ENCODE measurements around the gene ISOC1.

ISOC1 gene

GRCh38 chr5:129074903-129075302, 19.6 kb upstream of the ISOC1 start:
- DNase-seq (ENCODE audit: low read depth in 1 of 2, low spot score in 1 of 2): no peak
- TF ChIP-seq JUND (IDR thresholded peaks at IDR 0.05; ENCODE audit: low read depth): no peak
- in situ Hi-C loops (cut with HindIII; ENCODE audit: low pct_unique_long_range_greater_than_20kb, low sequenced_read_pairs): no loop called here

GRCh38 chr5:129077433-129078075, 17.0 kb upstream of the ISOC1 start:
- no peak for DNase-seq (ENCODE audit: low read depth in 1 of 2, low spot score in 1 of 2)
- no peak for TF ChIP-seq JUND (IDR thresholded peaks at IDR 0.05; ENCODE audit: low read depth)
- in situ Hi-C loops (cut with HindIII; ENCODE audit: low pct_unique_long_range_greater_than_20kb, low sequenced_read_pairs): no loop called here

GRCh38 chr5:129078247-129078646, 16.3 kb upstream of the ISOC1 start:
- TF ChIP-seq JUND (IDR thresholded peaks at IDR 0.05; ENCODE audit: low read depth): no peak
- DNase-seq (ENCODE audit: low read depth in 1 of 2, low spot score in 1 of 2): no peak
- in situ Hi-C loops (cut with HindIII; ENCODE audit: low pct_unique_long_range_greater_than_20kb, low sequenced_read_pairs): no loop called here

- in situ Hi-C loops (cut with HindIII; ENCODE audit: low pct_unique_long_range_greater_than_20kb, low sequenced_read_pairs): no loop called here
- no peak for TF ChIP-seq JUND (IDR thresholded peaks at IDR 0.05; ENCODE audit: low read depth)
- no peak for DNase-seq (ENCODE audit: low read depth in 1 of 2, low spot score in 1 of 2)
Observed at GRCh38 chr5:129078660-129079059, 15.9 kb upstream of the ISOC1 start.

- no peak for DNase-seq (ENCODE audit: low read depth in 1 of 2, low spot score in 1 of 2)
- no peak for TF ChIP-seq JUND (IDR thresholded peaks at IDR 0.05; ENCODE audit: low read depth)
- in situ Hi-C loops (cut with HindIII; ENCODE audit: low pct_unique_long_range_greater_than_20kb, low sequenced_read_pairs): no loop called here
Observed at GRCh38 chr5:129079496-129079895, 15.1 kb upstream of the ISOC1 start.

- TF ChIP-seq JUND (IDR thresholded peaks at IDR 0.05; ENCODE audit: low read depth): no peak
- in situ Hi-C loops (cut with HindIII; ENCODE audit: low pct_unique_long_range_greater_than_20kb, low sequenced_read_pairs): no loop called here
- no peak for DNase-seq (ENCODE audit: low read depth in 1 of 2, low spot score in 1 of 2)
Observed at GRCh38 chr5:129080766-129081165, 13.8 kb upstream of the ISOC1 start.

GRCh38 chr5:129082225-129083136, 12.1 kb upstream of the ISOC1 start:
- TF ChIP-seq JUND (IDR thresholded peaks at IDR 0.05; ENCODE audit: low read depth): no peak
- no peak for DNase-seq (ENCODE audit: low read depth in 1 of 2, low spot score in 1 of 2)
- in situ Hi-C loops (cut with HindIII; ENCODE audit: low pct_unique_long_range_greater_than_20kb, low sequenced_read_pairs): no loop called here

GRCh38 chr5:129094924-129095899, 663 bp downstream of the ISOC1 start:
- no peak for TF ChIP-seq JUND (IDR thresholded peaks at IDR 0.05; ENCODE audit: low read depth)
- DNase-seq (ENCODE audit: low read depth in 1 of 2, low spot score in 1 of 2): peak; percentile 10 to 63
- in situ Hi-C loops (cut with HindIII; ENCODE audit: low pct_unique_long_range_greater_than_20kb, low sequenced_read_pairs): no loop called here

GRCh38 chr5:129096382-129096991, 1.9 kb downstream of the ISOC1 start:
- in situ Hi-C loops (cut with HindIII; ENCODE audit: low pct_unique_long_range_greater_than_20kb, low sequenced_read_pairs): no loop called here
- TF ChIP-seq JUND (IDR thresholded peaks at IDR 0.05; ENCODE audit: low read depth): no peak
- no peak for DNase-seq (ENCODE audit: low read depth in 1 of 2, low spot score in 1 of 2)

GRCh38 chr5:129097498-129098296, 3.1 kb downstream of the ISOC1 start:
- in situ Hi-C loops (cut with HindIII; ENCODE audit: low pct_unique_long_range_greater_than_20kb, low sequenced_read_pairs): no loop called here
- TF ChIP-seq JUND (IDR thresholded peaks at IDR 0.05; ENCODE audit: low read depth): no peak
- no peak for DNase-seq (ENCODE audit: low read depth in 1 of 2, low spot score in 1 of 2)

GRCh38 chr5:129098488-129099183, 4.1 kb downstream of the ISOC1 start:
- no peak for DNase-seq (ENCODE audit: low read depth in 1 of 2, low spot score in 1 of 2)
- no peak for TF ChIP-seq JUND (IDR thresholded peaks at IDR 0.05; ENCODE audit: low read depth)
- in situ Hi-C loops (cut with HindIII; ENCODE audit: low pct_unique_long_range_greater_than_20kb, low sequenced_read_pairs): no loop called here
